A673 (cell line): ENCODE measurements around the gene TIGD2.

Experiments
- EZH2 ChIP-seq: fragments of 200-600 bp; sonication (generic); IDR thresholded peaks from 2 replicates; pipeline ENCODE4 v1.6.1; 2017; ENCODE audit warnings: borderline replicate concordance, low read depth, mild to moderate bottlenecking, mixed read lengths, antibody characterized with exemption, low read length; ENCODE audit not compliant: poor library complexity, severe bottlenecking
- TF ChIP-seq, protein P1 (sequence below): fragments of 300-800, 200-600 bp; sonication (generic); conservative IDR thresholded peaks from 2 replicates; pipeline ENCODE4 v1.5.1; 2017; ENCODE audit warnings: low read depth, mild to moderate bottlenecking, antibody characterized with exemption, low read length, moderate library complexity, mixed read lengths

DNA sequence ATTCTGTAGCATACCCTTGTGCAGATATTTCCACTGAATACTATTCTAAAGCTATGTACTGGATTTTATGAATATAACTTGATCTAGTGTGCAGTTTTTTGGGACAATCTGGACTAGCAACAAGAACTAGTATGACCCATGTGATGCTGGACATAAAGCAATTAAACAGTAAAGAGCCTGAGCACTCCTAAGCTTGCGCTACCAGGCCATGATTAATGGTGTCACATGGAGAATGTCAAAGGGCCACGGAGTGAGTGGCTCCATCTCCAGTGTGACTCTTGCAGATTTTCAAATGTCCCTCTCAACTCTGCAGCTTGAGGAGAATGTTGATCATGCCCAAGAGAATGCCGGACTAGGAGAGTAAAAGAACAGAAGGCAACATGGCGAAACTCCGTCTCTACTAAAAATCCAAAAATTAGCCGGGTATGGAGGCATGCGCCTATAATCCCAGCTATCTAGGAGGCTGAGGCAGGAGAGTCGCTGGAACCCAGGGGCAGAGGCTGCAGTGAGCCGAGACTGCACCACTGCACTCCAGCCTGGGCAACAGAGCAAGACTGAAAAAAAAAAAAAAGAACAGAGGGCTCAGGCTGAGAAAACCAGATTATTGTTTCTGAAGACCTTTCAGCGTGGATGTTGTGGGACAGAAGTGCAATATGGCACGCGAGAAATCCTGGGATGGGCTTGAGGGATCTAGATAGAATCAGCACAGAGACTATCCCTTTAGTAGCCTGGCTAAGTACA is 45.0 kb downstream of the TIGD2 start:
- TF ChIP-seq, protein P1, sequence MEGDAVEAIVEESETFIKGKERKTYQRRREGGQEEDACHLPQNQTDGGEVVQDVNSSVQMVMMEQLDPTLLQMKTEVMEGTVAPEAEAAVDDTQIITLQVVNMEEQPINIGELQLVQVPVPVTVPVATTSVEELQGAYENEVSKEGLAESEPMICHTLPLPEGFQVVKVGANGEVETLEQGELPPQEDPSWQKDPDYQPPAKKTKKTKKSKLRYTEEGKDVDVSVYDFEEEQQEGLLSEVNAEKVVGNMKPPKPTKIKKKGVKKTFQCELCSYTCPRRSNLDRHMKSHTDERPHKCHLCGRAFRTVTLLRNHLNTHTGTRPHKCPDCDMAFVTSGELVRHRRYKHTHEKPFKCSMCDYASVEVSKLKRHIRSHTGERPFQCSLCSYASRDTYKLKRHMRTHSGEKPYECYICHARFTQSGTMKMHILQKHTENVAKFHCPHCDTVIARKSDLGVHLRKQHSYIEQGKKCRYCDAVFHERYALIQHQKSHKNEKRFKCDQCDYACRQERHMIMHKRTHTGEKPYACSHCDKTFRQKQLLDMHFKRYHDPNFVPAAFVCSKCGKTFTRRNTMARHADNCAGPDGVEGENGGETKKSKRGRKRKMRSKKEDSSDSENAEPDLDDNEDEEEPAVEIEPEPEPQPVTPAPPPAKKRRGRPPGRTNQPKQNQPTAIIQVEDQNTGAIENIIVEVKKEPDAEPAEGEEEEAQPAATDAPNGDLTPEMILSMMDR, result no peak
- no peak for TF ChIP-seq EZH2
